SKM-1 treated with dmso at 0.1 percent for 144 hours (cell line): ENCODE results near the gene C1QA.
A peak's percentile ranks its signal among the peaks of the same experiment; 100 is the strongest.
"Not testable (repeated sequence)": the region's sequence is repeated elsewhere in the genome, so short reads cannot be mapped to it uniquely, and the experiment has no call there.

Experiments
- DNase-seq: peaks from one replicate; lab custom pipeline; 2025; ENCODE audit not compliant: unreplicated experiment; lab: John Stamatoyannopoulos, UW

Gene C1QA

GRCh38 chr1:22671999-22672398, 35.6 kb downstream of the C1QA start:
- DNase-seq = no peak

DNA sequence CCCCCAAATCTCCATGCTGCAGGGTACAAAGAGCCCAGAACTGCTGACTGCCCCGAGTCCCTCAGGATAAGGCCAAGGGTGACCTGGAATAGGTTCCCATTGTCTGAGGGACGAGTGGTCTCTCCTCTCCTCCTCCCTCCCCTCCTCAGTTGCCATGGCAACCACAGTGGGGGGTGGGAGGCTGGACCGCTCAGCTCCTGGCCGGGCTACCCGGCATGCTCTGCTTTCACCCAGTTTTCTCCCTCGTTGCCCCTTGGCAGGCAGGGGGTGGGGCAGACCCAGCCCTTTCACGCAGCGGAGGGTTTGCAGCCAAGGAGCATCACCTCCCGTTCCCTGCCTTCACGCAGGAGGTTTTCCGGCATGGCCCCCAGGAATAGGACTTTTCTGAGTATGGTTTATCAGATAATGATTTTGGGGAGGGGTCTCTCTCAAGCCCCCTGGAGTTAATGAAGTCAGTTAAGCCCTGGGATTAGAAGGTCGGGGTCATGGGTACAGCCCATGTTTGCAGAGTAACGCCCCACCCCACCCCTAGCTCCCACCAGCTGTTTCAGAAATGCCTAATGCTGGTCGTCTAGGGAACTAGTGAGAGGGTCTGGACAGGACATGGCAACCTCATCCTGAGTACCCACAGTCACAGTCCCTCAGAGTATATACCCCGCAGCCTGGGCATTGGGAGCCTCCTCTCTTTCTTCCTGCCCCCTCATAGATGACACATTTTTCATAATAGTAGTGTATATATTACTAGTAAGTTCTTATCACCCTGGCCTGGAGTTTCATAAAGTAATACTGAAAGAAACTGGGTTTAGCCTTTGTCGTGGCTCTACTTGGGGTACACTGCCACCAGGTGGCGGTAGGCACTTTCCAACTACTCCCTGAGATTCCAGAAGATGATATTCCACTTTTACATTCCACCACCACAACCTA, 37.3 kb downstream of the C1QA start:
- peak; percentile 39 for DNase-seq

- DNase-seq = no peak
These were observed 38.0 kb downstream of the C1QA start for GRCh38 chr1:22674410-22674749.

DNA sequence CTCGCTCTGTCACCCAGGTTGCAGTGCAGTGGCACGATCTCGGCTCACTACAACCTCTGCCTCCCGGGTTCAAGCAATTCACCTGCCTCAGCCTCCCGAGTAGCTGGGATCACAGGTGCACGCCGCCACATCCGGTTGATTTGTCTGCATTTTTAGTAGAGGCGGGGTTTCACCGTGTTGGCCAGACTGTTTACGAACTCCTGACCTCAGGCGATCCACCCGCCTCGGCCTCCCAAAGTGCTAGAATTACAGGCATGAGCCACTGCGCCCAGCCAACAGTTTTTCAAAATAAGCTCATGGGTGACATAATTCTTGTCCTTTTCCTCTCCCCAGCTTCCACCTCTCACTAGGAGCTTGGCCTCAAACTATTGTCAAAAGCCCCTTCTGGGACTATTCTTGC, 39.7 kb downstream of the C1QA start:
- not testable (repeated sequence) for DNase-seq

GRCh38 chr1:22676916-22677583, 40.6 kb downstream of the C1QA start:
- DNase-seq = no peak

- DNase-seq = no peak
These were observed 41.8 kb downstream of the C1QA start for GRCh38 chr1:22677931-22678896.

GRCh38 chr1:22680726-22681125, 44.3 kb downstream of the C1QA start:
- DNase-seq = no peak

GRCh38 chr1:22681556-22682276, 45.3 kb downstream of the C1QA start:
- DNase-seq = no peak

DNA sequence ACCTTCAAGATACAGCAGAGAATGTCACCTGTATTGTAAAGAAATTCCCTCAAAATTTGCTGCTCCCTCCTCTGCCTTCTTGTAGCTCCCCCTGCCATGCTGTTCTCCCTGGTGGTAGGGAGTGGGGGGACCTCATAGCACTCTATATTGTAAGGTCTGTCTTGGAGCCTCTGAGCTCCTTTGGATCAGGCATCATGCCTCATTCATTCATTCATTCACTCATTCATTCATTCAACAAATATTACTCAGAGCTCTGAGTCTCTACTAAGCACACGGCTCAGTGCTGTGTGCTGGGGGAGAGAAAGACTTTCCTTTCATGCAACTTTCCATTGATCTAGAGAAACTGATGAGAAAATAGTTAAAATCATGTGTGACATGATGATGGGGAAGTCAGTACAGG, 47.1 kb downstream of the C1QA start:
- no peak for DNase-seq

GRCh38 chr1:22685591-22686059, 49.2 kb downstream of the C1QA start:
- no peak for DNase-seq

GRCh38 chr1:22687191-22687590, 50.8 kb downstream of the C1QA start:
- DNase-seq = no peak

DNA sequence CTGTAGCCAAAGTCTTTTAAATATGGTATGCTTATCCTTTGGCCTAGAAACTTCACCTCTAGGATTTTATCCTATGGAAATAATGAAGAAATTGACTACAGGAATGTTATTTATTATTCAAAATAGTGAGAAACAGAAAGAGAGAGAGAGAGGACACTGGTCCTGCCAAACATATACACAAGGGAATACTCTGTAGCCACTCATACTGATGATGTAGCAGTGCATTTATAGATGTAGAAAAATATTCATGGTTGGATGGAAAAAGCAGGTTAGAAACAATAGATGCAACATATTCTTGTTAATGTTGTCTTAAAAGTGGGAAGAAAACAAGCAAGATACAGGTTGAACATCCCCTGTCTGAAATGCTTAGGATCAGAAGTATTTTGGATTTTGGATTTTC, 52.0 kb downstream of the C1QA start:
- no peak for DNase-seq
